GM18861 (cell line): ENCODE measurements around the gene INPP5A.
"Not testable (repeated sequence)": the region's sequence is repeated elsewhere in the genome, so short reads cannot be mapped to it uniquely, and the experiment has no call there.

Experiments
- ATAC-seq: cut with Tn5 transposase; IDR thresholded peaks from one replicate; pipeline ENCODE4 v1.9.1; 2021; ENCODE audit not compliant: unreplicated experiment

The INPP5A gene

DNA sequence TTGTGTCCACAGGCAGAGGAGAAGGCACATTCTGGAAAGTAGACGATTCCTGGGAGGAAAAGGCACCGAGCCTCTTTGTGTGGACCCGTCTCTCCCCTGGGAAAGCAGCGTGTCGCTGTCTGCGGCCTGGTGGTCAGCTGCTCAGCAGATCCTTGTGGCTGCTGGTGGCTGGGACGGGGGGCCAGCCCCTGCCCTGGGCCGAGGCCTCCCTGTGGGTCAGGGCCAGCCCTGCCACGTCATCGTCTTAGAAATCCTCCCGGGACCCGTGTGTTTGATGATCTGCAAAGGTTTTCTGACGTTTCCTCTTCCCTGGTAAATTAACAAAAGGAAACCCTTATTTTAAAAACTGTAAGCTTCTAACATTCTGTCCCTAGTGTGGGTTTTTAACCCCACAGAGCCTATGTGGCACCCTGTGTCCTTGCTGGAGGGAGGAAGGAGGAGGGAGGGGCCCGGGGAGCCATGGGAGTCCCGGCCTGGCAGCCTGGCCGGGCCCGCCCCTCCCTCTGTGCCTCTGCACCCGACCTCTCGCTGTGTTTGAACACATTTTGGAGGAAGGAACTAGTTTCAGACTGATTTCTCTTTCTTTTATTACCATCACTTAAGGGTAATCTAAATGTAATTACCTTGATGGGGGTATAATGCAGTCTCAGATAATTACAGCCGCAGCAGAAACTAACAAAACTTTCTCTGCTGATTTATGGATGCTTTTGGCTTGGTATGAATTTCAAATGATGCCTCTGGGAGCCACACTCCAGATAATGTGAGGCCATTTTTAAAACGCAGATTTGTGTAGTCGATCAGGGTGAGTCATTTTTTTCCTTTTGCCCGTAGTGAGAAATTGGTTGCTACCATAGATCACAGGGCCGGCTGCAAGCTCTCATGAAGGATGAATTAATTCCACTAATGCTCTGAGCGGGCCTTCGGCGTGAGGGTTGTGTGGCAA, 162.8 kb downstream of the INPP5A start:
- no peak for ATAC-seq

DNA sequence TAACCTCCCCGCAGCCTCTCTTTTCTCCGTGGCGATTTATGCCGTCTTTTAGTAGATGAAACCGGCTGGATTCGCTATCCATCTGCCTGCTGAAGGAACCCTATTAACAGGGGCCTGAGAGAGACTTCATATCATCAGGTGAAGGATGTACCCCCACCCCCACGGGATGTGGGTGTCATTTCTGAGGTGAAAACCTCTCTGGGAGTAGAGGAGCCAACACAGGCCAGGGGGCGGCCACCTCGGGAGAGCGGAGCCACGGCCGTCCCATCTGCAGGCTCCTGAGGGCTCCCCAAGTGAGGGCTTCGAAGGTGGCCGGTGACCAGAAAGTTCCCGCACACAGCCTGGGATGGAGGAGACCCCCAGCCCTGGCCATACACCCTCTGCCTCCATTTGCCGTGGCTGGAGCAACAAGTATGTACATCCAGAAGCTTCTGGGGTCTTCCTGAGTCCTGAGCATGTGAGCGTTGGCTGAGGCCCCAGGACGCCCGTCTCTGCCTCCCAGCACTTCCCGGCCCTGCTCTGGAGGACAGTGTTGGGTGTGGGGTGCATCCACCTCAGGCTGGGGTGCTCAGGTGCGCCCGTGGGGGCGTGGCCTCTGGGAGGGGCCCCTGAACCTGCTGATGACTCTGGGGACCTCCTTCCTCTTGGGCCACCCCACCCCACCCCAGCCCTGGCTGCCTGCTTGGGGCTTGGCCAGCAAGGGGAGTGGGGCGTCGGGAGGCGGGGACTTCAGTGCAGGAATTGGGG, 163.7 kb downstream of the INPP5A start:
- no peak for ATAC-seq

DNA sequence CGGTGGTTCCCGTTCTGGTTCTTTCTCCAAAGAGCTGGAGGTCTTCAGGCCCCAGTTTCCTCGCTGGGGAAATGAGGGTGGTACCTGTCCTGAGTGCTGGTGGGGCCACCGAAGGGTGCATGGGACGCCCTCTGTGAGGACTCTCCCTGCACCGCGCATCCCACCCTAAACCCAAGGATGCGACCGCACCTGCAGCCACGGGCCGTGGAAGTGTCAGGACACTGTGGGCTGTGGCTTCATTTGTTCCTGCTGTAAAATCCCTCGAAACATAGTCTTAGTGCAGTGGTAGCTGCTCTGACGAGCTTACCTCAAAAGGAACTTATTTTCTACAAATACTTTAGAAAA, 164.2 kb downstream of the INPP5A start:
- no peak for ATAC-seq

DNA sequence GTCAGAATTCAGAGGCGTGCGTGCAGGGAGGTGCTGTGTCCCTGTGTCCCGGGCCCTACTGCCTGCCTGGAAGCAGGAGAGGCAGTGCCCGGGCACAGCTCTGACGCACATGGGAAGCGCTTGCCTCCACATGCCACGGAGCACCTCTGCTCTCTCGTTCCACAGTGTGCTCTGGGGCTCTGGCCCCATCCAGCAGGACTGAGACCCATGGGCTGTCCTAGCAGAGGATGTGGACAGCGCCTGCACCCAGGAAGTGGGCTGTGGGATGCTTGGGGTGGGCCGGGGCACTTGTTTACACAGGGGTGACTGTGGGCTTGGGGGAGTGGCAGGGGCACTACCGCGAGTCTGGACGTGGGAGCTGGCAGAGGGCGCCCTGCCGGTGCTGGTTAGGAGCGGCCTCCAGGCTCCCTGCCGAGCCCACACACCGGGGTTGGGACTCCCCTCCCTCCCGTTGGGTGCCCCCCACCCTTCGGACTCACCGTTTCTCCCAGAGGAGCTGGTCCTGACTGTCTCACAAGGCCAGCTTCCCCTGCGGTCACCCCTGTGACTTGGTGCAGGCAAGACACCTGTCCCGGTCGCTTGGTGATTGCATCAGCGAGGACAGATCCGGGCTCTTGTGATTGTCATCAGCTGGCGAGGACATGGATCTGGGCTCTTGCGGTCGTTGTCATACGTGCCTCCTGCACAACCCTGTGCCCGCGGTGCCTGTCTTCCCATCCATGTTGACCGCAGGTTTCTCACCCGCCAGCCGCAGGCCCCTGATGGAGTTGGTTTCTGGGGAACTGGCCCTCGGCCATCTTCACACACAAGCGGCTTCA, 165.2 kb downstream of the INPP5A start:
- no peak for ATAC-seq

DNA sequence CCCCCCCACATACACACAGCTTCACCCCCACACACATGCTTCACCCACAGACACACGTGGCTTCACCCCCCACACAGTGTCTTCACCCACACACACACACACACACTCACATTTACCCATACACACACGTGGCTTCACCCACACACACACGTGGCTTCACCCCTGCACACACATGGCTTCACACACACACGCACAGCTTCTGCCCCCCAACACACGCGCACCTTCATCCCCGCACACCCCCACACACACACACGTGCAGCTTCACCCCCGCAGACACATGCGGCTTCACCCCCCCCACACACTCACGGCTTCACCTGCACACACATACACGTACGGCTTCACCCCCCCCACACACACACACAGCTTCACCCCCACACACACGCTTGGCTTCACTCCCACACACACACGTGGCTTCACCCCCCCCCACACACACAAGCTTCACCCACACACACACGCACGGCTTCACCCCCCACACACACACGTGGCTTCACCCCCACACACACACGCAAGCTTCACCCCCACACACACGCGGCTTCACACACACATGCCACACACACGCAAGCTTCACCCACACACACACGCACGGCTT, 165.9 kb downstream of the INPP5A start:
- no peak for ATAC-seq

DNA sequence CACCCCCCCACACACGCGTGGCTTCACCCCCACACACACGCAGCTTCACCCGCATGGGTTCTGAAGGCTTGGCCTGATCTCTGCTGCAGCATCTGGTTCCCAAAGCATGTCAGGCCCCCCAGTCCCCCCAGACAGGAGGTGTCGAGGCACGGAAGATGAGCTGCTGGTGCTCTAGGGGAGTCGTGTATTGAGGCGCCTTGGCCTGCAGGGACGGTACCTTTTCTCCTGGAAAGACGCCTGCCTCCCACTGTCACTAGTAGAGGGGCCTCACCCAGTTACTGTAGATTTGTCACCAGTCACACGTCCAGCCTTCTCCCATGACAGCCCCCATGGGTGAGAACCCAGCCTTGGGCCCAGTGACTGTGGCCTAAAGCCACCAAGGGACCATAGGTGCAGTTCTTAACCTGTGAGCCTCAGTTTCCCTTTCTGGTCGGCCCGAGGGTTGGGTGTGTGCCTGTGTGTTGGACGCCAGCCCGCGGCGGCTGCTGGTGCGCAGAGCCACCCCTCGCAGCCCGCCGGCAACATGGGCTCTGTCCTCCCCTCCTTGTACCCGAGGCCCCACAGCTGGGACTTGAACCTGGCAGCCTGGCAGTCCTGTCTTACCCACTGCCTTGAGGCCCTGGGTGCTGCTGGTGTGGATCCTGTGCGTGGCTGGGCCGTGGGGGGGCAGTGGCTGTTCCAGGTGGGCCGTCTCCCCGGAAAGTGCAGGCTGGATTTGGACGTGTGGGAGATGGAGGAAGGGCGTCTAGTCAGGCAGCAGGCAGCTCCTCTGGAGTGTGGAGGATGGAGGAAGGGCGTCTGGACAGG, 166.6 kb downstream of the INPP5A start:
- ATAC-seq, result no peak

DNA sequence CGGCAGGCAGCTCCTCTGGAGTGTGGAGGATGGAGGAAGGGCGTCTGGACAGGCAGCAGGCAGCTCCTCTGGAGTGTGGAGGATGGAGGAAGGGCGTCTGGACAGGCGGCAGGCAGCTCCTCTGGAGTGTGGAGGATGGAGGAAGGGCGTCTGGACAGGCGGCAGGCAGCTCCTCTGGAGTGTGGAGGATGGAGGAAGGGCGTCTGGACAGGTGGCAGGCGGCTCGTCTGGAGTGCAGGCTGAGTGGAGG, 167.2 kb downstream of the INPP5A start:
- not testable (repeated sequence) for ATAC-seq

DNA sequence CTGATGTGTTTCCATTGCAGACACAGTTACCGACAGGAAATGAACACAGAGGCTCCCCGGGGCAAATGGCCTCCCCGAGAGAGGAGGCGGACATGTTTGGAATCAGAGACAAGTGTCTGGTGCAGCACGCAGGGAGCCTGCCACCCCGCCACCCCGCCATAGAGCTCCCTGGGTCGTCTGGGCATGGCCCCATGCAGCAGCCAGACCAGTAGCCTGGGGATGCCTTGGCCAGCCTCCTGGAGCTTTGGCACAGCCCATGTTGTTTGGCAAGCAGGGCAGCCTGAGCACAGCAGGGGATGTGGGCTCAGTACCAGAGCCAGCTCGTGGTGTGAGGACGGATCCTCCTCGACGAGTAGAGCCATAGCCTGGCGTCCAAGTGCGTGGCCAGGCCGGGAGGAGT, 167.6 kb downstream of the INPP5A start:
- ATAC-seq, result no peak

DNA sequence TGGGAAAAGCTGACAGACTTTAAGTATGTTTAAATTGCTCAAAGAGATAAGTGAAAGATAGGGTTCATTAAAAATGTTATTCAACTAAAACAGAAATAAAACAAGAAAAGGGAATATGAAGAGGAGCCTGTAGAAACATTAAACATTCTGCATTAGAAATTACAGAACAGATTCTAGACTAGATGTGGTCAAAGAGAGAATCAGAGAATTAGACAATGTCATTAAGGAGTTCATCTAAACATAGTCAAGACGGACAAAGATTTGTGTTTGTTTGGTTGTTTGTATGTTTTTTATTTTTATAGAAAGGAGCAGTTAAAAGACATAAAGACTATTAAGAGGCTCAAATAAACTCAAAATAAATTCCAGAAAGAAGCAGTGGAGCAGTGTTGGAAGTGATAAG, 168.4 kb downstream of the INPP5A start:
- no peak for ATAC-seq

DNA sequence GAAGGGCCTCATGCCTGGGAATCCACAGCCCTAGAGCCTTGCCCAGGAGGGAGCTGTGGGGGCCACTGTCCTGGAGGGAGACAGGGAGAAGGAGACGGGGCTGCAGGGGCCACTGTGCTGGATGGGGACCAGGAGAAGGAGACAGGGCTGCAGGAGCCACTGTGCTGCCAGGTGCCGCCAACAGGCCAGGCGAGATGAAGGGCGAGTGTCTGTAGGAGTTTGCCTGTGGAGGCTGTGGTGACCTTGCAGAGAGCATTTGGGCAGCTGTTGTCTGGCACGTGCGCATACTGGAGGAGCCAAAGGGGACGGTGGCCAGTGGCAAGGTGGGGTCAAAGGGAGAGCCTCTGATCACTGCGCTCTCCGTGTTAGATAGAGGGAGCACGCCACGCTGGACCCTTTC, 169.1 kb downstream of the INPP5A start:
- ATAC-seq, result no peak

DNA sequence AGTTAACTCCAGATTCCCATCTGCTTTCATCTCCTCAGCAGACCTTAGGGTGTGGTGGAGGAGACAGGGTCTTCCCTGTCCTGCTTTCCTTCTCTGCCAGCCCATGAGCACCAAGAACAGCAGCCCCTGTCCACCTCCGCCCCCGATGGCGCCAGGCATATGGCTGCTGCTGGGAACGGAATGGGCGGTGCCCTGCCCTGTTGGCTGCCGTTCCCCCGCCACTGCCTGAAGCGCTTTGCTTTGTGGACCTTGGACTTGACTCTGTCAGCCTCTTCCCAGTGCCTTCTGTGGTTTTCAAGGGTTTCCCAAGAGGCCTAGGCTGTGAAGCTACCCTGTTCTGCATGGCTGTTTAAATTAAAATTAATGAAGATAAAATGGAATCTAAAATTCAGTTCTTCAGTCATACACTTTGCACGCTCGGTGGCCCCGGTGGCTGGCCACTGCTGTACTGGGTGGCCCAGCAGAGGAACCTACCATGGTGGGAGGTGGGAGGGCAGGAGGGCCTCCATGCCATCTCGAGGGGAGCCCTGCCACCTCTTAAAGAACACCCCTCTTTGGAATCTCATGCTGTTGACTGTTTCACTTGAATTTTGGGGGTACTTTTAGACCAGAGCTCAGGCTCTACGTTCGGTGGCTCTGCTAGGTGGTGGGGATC, 169.7 kb downstream of the INPP5A start:
- no peak for ATAC-seq

DNA sequence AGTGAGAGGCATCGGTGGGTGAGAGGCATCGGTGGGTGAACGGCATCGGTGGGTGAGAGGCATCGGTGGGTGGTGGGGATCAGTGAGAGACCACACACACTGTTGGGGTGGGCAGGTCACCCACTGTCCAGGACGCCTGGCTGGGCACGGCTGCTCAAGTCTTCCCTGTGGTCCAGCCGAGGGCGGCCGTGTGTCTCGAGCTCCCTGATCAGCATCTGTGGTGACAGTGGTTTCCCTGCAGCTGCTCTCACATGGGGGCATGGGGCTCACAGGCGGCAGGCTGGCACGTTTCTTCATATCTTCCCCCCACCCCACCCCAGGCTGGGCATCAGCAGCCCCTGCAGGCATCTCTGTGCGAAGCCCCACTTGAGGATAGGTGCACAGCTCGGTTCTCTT, 170.2 kb downstream of the INPP5A start:
- ATAC-seq, result no peak

DNA sequence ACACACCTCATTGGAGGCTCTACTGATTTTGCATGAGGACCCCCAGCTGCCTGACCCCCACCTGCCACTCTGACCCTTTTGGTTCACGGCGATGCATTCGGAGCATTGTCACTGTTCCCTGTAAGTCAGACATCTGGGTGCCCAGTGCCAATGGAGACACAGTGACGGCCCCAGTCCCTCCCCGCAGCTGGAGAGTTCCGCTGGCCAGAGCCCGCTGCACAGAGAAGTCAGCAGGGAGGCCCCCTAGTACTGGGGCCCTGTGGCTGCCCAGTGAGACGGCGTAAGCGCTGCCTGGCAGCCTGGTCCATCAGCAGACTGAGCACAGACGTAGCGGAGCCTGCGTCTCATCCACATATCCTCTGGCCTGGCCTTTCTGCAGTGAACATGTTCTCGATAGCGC, 170.9 kb downstream of the INPP5A start:
- no peak for ATAC-seq

DNA sequence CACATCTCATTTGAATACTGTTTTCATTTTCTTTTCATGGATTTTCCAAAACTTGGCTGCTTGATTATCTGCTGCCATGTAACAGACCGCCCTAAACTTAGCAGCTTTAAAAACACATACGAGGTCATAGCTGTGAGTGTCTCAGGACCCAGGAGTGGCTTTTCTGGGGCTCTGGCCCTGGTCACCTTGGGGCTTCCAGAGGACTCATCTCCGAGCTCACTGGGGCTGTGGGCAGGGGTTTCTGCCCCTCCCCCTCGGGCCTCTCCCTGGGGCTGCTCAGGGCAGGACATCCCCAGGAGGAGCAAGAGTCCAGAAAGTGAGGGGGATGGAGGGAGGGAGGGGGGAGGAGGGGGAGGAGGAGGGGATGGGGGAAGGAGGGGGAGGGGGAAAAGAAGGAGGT, 171.3 kb downstream of the INPP5A start:
- no peak for ATAC-seq

DNA sequence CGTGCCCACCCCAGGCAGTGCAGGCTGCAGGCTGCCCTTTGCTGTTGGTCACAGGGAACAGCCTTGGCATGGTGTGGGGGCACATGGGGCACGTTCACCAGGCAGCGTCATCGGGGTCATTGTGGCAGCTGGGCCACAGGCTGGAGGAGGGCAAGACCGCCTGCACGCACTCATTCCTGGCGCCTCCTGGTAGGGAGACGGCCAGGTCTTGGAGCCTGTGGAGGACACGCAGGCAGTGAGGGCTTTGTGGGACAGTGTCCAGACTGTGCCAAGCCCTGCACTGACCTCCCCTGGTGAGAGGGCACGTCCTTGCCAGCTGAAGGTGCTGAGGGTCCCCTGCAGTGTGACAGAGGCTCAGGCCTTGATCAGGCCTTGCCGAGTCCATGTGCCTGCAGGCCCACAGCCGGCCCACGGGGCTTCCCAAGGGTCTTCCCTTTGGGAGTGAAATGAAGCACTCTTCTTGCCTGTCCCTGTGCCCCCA, 171.9 kb downstream of the INPP5A start:
- no peak for ATAC-seq

DNA sequence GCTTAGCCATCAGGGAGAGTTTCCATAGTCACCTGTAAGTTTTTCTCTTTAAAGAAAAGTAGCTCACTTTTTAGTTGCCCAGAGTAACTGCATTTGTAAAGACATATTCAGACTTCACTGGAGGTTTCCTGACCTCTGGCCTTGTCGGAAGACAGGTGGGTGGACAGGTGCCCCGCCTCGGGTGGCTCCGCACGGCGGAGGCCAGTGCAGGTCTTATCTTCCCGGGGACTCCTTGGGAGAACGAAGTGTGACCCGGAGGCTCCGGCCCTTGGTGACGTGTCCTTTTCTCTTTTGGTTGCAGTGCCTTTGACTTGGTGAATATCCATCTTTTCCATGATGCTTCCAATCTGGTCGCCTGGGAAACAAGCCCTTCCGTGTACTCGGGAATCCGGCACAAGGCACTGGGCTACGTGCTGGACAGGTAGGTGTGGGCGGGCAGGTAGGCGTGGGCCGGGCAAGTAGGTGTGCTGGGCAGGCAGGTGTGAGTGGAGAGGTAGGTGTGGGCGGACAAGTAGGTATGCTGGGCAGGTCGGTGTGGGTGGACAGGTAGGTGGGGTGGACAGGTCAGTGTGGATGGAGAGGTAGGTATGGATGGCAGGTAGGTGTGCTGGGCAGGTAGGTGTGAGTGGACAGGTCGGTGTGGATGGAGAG, 172.6 kb downstream of the INPP5A start:
- ATAC-seq, result no peak

DNA sequence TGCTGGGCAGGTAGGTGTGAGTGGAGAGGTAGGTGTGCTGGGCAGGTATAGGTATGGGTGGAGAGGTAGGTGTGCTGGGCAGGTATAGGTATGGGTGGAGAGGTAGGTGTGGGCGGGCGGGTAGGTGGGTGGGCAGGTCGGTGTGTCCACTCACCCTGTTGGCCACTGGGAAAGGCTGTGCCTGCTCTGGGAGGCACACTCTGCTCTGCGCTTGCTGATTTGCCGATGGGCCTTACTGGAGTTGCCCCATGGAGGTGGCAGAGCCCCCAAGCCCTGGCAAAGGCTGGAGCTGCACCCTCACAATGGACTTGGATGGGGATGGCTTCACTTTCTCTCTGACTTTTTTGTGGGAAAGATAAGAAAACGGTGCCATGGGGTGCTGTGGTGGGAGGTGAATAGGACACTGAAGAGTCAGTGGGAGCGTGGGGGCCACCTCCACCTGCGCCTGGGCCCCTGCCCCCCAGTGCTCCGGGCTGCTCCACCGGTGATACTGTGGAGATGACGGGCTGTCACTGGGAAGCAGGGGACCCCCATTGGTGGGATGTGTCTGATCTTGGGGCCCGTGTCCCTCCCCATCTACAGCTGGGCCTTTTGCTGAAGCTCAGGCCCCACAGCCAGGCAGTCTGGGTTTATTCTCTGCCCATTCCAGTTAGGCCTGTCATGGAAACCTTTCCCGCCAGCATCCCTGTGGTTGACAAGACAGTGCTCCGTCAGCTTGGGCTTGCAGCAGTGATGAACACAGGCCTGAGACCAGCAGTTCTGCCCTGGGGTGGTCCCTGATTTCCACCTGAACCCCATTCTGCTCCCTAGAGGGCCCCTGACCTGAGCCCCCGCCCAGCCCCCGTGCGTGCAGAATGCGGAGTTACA, 173.4 kb downstream of the INPP5A start:
- ATAC-seq, result no peak

DNA sequence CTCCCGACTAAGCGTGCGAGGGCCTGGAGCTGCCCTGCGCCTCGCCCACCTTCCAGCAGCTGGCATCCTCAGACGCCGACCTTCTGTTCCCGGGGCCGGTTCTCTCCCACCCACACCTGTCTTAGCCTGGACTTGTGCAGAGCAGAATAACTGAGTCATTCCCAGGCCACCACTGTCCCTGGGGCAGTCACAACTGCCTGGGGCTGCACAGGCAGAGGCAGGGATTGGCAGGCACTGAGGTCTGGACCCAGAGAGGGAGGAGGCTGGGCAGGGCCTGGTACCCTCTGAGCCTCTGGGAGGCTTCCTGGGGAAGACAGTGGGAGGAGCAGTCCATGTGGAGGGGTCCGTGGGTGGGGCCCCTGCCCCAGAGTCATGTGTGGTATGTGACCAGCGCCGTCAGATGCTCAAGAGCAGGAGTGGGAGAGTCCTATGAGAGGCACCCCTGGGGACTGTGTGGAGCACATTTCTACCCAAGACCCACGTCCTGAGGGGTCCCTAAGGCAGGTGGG, 174.1 kb downstream of the INPP5A start:
- no peak for ATAC-seq
